DND-41 (cell line): Measurements from ENCODE around the gene FAM114A1.

ENCODE experiments used
- EZH2 ChIP-seq: IDR thresholded peaks from 3 replicates; pipeline ENCODE4 v1.6.1; 2012; ENCODE audit warnings: borderline replicate concordance, low read depth, mild to moderate bottlenecking, moderate library complexity, low read length, inconsistent platforms; ENCODE audit not compliant: severe bottlenecking
- TF ChIP-seq, protein P1 (sequence below): IDR thresholded peaks from 2 replicates; pipeline ENCODE4 v1.5.1; 2012; ENCODE audit warnings: borderline replicate concordance, low read length, moderate library complexity, mild to moderate bottlenecking; ENCODE audit not compliant: poor library complexity, severe bottlenecking; ENCODE audit errors: extremely low read depth

DNA sequence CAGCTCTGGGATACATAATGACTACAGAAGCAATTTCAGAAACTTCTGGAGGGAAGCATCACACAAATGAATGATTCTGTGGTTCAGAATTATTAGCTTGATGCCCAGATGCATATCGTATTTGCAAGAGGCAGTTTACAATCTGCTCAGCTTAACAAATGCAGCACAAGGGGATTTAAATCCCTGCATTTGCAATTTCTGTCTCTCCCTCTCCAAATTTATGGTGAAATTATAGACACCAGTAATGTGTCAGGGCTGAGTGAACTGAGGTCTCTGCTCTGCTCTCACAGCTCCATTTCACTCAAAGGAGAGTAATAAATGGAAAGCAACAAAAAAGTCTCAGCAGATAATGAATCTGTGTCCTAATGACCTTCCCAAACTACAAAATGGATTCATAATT, 84.4 kb downstream of the FAM114A1 start:
- TF ChIP-seq, protein P1, sequence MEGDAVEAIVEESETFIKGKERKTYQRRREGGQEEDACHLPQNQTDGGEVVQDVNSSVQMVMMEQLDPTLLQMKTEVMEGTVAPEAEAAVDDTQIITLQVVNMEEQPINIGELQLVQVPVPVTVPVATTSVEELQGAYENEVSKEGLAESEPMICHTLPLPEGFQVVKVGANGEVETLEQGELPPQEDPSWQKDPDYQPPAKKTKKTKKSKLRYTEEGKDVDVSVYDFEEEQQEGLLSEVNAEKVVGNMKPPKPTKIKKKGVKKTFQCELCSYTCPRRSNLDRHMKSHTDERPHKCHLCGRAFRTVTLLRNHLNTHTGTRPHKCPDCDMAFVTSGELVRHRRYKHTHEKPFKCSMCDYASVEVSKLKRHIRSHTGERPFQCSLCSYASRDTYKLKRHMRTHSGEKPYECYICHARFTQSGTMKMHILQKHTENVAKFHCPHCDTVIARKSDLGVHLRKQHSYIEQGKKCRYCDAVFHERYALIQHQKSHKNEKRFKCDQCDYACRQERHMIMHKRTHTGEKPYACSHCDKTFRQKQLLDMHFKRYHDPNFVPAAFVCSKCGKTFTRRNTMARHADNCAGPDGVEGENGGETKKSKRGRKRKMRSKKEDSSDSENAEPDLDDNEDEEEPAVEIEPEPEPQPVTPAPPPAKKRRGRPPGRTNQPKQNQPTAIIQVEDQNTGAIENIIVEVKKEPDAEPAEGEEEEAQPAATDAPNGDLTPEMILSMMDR = no peak
- TF ChIP-seq EZH2 = no peak
